AG09319 (cell line): Measurements from ENCODE around the gene FOXJ1.

Source experiments
- DNase-seq: peaks from one replicate; pipeline ENCODE4 v3.0.0-alpha.2; 2010; ENCODE audit warnings: low read depth; ENCODE audit errors: extremely low read depth
- CTCF ChIP-seq: IDR thresholded peaks from 2 replicates; pipeline ENCODE4 v1.5.1; 2011; ENCODE audit warnings: low read depth, mild to moderate bottlenecking, inconsistent platforms, low read length, moderate library complexity

Gene FOXJ1

GRCh38 chr17:76134911-76135809, 5.9 kb downstream of the FOXJ1 start:
- TF ChIP-seq CTCF, result no peak
- DNase-seq, result no peak

- no peak for DNase-seq
- TF ChIP-seq CTCF, result no peak
Measured at GRCh38 chr17:76132574-76133338, 8.3 kb downstream of the FOXJ1 start.

GRCh38 chr17:76131692-76132573, 9.1 kb downstream of the FOXJ1 start:
- DNase-seq, result no peak
- TF ChIP-seq CTCF, result no peak

GRCh38 chr17:76131051-76131691, 9.9 kb downstream of the FOXJ1 start:
- DNase-seq, result no peak
- no peak for TF ChIP-seq CTCF

- TF ChIP-seq CTCF, result no peak
- DNase-seq, result no peak
Measured at GRCh38 chr17:76130473-76130872, 10.6 kb downstream of the FOXJ1 start.

- no peak for TF ChIP-seq CTCF
- no peak for DNase-seq
Measured at GRCh38 chr17:76125922-76126321, 15.1 kb downstream of the FOXJ1 start.
